OCI-LY7 (cell line): ENCODE measurements around the gene HCRTR1. TPM values are rescaled to one million over a fixed set of nuclear protein-coding genes. Genes with fewer than 3 reads are reported as not detected.

Experiments
- BruUV-seq: library from RNA; stranded (reverse); fragments of 400-500 nt; replicated peaks from 2 replicates; lab custom pipeline; 2021; lab: Mats Ljungman, UMichigan
- CTCF ChIA-PET: fragments of 300-600 bp; sonication (Branson Sonifier 250); formaldehyde crosslinking; loops from one replicate; lab custom pipeline; 2022; ENCODE audit warnings: antibody characterized with exemption; ENCODE audit not compliant: unreplicated experiment; lab: Charles Lee
- POLR2A ChIA-PET: fragments of 300-600 bp; sonication (Branson Sonifier 250); formaldehyde crosslinking; loops from one replicate; lab custom pipeline; 2022; ENCODE audit warnings: antibody characterized with exemption; lab: Charles Lee
- DNase-seq: peaks from one replicate; pipeline ENCODE4 v3.0.0-alpha.2; 2015; ENCODE audit warnings: low spot score
- H2AFZ ChIP-seq: fragments of 200-600 bp; sonication (generic), shearing (Covaris generic); 2 replicates; pipeline ENCODE4 v1.6.1; 2014; ENCODE audit warnings: mild to moderate bottlenecking, antibody characterized with exemption, low read length, moderate library complexity
- H3K27ac ChIP-seq: fragments of 200-600 bp; sonication (generic); 2 replicates; pipeline ENCODE4 v1.5.1; 2014; ENCODE audit warnings: mixed run types, low read depth, mild to moderate bottlenecking, moderate library complexity, low read length, inconsistent platforms; ENCODE audit not compliant: poor library complexity, severe bottlenecking
- H3K36me3 ChIP-seq: fragments of 200-600 bp; sonication (generic); 2 replicates; pipeline ENCODE4 v1.6.1; 2014; ENCODE audit warnings: mild to moderate bottlenecking, antibody characterized with exemption, low read length, moderate library complexity, mixed read lengths; ENCODE audit not compliant: insufficient read depth
- H3K4me1 ChIP-seq: fragments of 200-600 bp; sonication (generic); 2 replicates; pipeline ENCODE4 v1.5.1; 2014; ENCODE audit warnings: mild to moderate bottlenecking, low read length; ENCODE audit not compliant: insufficient read depth, poor library complexity, severe bottlenecking
- H3K4me2 ChIP-seq: fragments of 200-600 bp; sonication (generic); 2 replicates; pipeline ENCODE4 v1.6.1; 2014; ENCODE audit warnings: mild to moderate bottlenecking, low read length
- H3K4me3 ChIP-seq: fragments of 200-600 bp; sonication (generic); 2 replicates; pipeline ENCODE4 v1.5.1; 2014; ENCODE audit warnings: mild to moderate bottlenecking, low read depth, low read length; ENCODE audit not compliant: poor library complexity, severe bottlenecking
- H3K79me2 ChIP-seq: fragments of 200-600 bp; sonication (generic); 2 replicates; pipeline ENCODE4 v1.6.1; 2016; ENCODE audit warnings: low read depth, mild to moderate bottlenecking, low read length, moderate library complexity, mixed read lengths; ENCODE audit not compliant: insufficient read depth
- H3K9me2 ChIP-seq: fragments of 200-600 bp; sonication (generic); 2 replicates; pipeline ENCODE4 v1.6.1; 2016; ENCODE audit warnings: mild to moderate bottlenecking, low read length, mixed read lengths; ENCODE audit not compliant: insufficient read depth
- H3K9me3 ChIP-seq: fragments of 200-600 bp; sonication (generic); 2 replicates; pipeline ENCODE4 v1.6.1; 2014; ENCODE audit warnings: mild to moderate bottlenecking, mixed run types, low read length, mixed read lengths
- H4K20me1 ChIP-seq: fragments of 200-600 bp; sonication (generic); 2 replicates; pipeline ENCODE4 v1.6.1; 2014; ENCODE audit warnings: mild to moderate bottlenecking, antibody characterized with exemption, low read length, moderate library complexity, mixed read lengths; ENCODE audit not compliant: insufficient read depth
- CTCF ChIP-seq: fragments of 200-600 bp; sonication (generic); conservative IDR thresholded peaks from 2 replicates; pipeline ENCODE4 v1.5.1; 2014; ENCODE audit warnings: mild to moderate bottlenecking, antibody characterized with exemption, low read length, moderate library complexity, mixed read lengths
- EZH2phosphoT487 ChIP-seq: fragments of 200-600 bp; sonication (generic); IDR thresholded peaks from 2 replicates; pipeline ENCODE4 v1.6.1; 2018; ENCODE audit warnings: low read depth, borderline replicate concordance, mild to moderate bottlenecking, mixed run types, antibody characterized with exemption, low read length, moderate library complexity, mixed read lengths
- intact Hi-C: fragments of 100-400 bp; cut with micrococcal nuclease; formaldehyde crosslinking; loops from one replicate; pipeline ENCODE4 v1.10.0; 2022; ENCODE audit not compliant: unreplicated experiment
- total RNA-seq, 2 experiments: library from RNA; depleted of rRNA in 1 of 2; stranded (reverse); fragments of >200 nt in 1 of 2; shearing (Covaris generic) in 1 of 2; gene quantifications; 2 replicates each; pipeline ENCODE4 v1.2.3, GENCODE V29; 2014 to 2022

The HCRTR1 gene
- total RNA-seq, 2 experiments from 2014 or later: not detected

DNA sequence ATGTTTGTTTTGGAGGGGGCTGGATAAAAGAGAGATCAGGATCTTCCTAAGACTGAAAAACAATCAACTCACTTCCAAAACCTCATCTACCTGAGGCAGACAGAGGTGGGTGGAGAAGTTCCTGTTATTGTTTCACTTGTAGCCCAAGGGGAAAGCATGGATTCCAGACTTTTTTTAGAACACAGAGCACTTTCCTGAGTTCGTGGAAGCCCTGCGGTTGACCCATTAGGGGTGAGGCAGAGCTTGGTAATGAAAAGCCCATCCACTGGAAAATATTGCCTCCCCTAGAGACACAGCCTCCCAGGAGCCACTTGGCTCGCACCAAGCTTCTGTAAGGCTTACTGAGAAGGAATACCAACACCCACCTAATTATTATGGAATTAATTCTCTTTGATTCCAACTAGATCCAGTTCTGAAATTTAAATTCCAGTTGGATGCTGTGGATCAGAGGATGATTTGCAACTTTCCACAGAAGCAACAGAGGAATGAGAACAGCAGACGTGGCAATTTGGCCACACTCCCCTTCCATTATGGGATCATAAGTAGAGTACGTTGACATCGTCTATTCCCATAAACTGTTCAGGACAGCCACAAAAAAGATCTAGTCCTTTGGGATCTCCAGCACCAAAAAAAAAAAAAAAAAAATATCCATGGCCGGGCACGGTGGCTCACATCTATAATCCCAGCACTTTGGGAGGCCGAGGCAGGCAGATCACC, 31.3 kb downstream of the HCRTR1 start:
- intact Hi-C loops: no loop called here
- POLR2A ChIA-PET: interaction anchor here (0.7 kb wide), 1 partner anchor 12 kb away, joined by 3 read pairs; no protein-coding TSS in a partner anchor
- CTCF ChIA-PET: no interaction called here
- Histone ChIP-seq H3K4me1 (peaks cover 8% of the 10 kb centered on the region), H3K4me3 (no peak overlapping the region), H3K9me2 (no peaks in the 10 kb centered on the region), H2AFZ (no peak overlapping the region), H3K9me3 (no peaks in the 10 kb centered on the region), H4K20me1 (no peaks in the 10 kb centered on the region), H3K4me2 (no peak overlapping the region), H3K27ac (no peak overlapping the region), H3K36me3 (no peaks in the 10 kb centered on the region), H3K79me2 (peaks cover 5% of the 10 kb centered on the region; the same call in 1 of the 2 replicates)
- no peak for TF ChIP-seq EZH2phosphoT487
- no peak for TF ChIP-seq CTCF
- no peak for DNase-seq
- BruUV-seq: no TSS peak

GRCh38 chr1:31650161-31651088, 32.9 kb downstream of the HCRTR1 start:
- H3K79me2 ChIP-seq: no peaks in the 10 kb centered on the region
- no peaks in the 10 kb centered on the region for H3K9me2 ChIP-seq
- H3K4me1 ChIP-seq: peaks cover 5% of the 10 kb centered on the region
- H3K4me3 ChIP-seq: no peak overlapping the region
- H3K4me2 ChIP-seq: no peak overlapping the region
- no peaks in the 10 kb centered on the region for H3K9me3 ChIP-seq
- no peaks in the 10 kb centered on the region for H3K36me3 ChIP-seq
- no peaks in the 10 kb centered on the region for H4K20me1 ChIP-seq
- BruUV-seq: no TSS peak
- no peak for DNase-seq
- H3K27ac ChIP-seq: no peak overlapping the region
- CTCF ChIA-PET: interaction anchor here (0.6 kb wide), 1 partner anchor 95 kb away, joined by 3 read pairs; no protein-coding TSS in a partner anchor
- intact Hi-C loops: no loop called here
- no peak overlapping the region for H2AFZ ChIP-seq
- TF ChIP-seq EZH2phosphoT487 (no peak), CTCF (no peak)
- POLR2A ChIA-PET: interaction anchor here (0.6 kb wide), 4 partner anchors 9 to 1026 kb away, joined by 3 read pairs; no protein-coding TSS in a partner anchor
